Endometrial microvascular endothelial cells (primary cell): ENCODE results near the gene SULT1C4. TPM values are rescaled to one million over a fixed set of nuclear protein-coding genes. Genes with fewer than 3 reads are reported as not detected.
"Not testable (repeated sequence)": the region's sequence is repeated elsewhere in the genome, so short reads cannot be mapped to it uniquely, and the experiment has no call there.

Experiments used
- in situ Hi-C: cut with HindIII; loops from 2 replicates; pipeline ENCODE4 v1.10.0; 2017; ENCODE audit warnings: low sequenced_read_pairs, low pct_unique_long_range_greater_than_20kb; ENCODE audit errors: inconsistent ontology term
- total RNA-seq: library from RNA; depleted of rRNA; stranded (reverse); fragments of >200 nt; gene quantifications from one replicate; pipeline ENCODE4 v1.2.3, GENCODE V29; 2015; ENCODE audit errors: inconsistent ontology term

Gene SULT1C4
- total RNA-seq, 1 donor from 2014 or later: 4.1 TPM

DNA sequence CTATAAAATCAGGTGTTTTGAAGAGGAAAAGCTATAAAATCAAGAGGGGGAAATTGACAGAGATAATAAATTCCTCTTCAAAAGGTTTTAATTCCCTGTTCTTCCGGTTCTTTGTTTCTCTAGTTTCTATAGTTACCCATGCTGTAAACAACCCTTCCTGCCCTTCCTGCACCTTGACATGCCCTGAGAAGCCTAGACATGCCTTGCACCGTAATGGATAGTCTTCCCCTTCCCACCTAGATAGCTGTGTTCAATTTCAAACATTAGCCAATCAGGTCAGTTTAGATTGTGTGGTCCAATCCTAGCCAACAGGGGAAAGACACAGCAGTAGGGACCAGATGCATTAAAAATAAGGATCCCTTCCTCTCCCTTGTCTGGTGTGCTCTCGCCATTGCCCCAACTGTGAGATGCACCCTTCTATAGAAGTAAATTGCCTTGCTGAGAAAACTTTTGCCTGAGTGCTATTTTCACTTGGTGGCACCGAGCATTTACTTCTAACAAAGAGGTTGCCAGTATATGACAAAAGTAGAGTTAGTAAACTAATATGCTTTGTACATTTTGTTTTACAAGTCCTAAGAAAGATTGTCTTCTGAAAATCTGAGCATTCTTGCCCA lies 27.1 kb downstream of the SULT1C4 start:
- in situ Hi-C loops: no loop called here

DNA sequence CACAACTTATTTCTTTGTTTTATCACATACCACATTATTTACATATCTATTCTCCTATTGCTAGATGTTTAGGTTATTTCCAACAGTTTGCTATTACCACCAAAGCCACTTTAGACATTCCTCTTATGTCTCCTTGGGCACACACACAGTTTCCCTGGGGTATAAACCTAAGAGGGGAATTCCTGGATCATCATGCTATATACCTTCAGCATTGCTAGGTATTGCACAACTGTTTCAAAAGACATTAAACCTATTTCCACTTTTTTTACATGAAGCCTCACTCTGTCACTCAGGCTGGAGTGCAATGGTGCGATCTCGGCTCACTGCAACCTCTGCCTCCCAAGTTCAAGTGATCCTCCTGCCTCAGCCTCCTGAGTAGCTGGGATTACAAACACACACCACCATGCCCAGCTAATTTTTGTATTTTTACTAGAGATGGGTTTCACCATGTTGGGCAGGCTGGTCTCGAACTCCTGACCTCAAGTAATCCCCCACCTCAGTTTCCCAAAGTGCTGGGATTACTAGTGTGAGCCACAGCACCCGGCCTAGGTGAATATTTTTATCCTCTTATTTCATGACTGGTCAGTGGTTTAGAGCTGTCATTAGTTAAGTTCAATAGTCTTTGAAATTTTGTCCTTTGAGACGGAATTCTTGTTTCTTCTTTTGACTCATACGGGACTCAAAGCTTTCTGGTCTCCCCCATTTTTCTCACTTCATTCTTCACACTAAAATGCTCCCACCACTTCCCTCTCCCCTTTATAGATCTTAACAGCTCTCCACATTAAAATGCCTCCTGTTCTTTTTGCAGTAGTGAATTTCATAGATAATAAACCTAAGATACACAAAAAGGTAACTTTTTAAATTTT lies 30.3 kb downstream of the SULT1C4 start:
- in situ Hi-C loops: no loop called here

- in situ Hi-C loops: no loop called here
These were observed 32.0 kb downstream of the SULT1C4 start for GRCh38 chr2:108409768-108410167.

DNA sequence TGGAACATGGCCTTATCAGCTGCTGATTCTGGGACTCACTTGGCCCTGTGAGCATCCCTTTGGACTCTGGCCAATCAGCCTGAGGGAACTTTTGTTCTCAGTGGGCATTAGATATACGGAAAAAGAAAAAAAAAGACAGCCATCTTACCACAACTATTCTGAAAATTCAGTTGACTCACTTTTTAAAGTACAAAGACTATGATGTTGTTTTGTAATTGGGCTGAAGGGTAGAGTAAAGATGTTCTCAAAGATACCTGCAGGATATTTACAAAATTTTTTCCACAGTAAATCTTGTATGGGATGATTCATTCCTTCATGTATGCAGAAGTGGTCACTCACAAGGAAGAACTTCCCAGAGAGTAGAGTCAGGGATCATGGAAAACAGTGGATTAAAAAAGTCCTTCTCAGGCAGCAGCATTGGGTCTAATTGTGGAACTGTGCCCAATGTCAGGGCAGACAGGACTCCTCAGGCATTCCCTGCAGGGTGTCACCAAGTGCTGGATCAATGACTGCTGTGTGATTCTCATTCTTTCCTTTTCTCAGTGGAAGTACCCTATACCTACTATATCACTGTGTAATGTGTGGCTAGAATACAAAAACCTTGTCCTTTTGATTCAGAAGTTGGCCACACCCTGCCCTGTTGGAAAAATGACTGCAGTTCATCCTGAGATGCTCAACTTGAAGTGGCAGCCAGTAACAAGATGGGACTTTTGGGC lies 35.4 kb downstream of the SULT1C4 start:
- in situ Hi-C loops: no loop called here

DNA sequence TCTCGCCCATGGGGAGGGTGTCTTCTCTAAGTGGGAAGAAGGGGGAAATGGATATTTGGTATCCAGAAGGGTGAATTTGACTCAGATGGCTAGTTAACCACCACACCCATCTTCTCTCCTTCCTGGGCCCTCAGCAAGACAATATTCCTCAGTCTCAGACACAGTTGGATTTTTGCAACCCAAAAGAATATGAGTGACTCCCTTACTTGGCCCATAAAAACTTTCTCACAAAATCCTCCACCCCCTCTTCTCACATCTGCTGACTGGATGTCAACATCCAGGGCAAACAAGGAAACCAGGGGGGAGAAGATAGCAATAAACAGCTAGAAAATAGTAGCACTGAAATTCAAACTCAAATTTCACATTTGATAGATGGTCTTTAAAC lies 35.9 kb downstream of the SULT1C4 start:
- in situ Hi-C loops: no loop called here

GRCh38 chr2:108414256-108414876 lies 36.6 kb downstream of the SULT1C4 start:
- in situ Hi-C loops: no loop called here

DNA sequence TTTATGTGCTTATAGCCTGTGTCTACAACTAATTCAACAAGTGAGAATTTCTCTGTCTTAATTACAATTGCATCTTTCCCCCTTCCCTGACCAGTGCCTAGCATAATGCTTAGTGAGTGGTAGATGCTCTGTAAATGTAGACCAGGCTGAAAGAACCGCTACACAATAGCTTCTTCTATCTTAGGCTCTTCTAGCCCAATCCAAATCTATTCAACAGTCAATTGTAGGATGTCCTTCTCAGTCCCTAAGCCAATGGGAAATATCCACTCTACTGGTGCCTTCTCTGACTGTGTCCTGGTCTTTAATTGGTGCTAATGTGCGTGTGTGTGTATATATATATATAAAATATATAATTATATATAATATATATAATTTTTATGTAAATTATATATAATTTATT lies 37.2 kb downstream of the SULT1C4 start:
- in situ Hi-C loops: no loop called here

- in situ Hi-C loops: no loop called here
These were observed 39.5 kb downstream of the SULT1C4 start for GRCh38 chr2:108417254-108417653.

GRCh38 chr2:108418416-108418815 lies 40.7 kb downstream of the SULT1C4 start:
- in situ Hi-C loops: no loop called here

DNA sequence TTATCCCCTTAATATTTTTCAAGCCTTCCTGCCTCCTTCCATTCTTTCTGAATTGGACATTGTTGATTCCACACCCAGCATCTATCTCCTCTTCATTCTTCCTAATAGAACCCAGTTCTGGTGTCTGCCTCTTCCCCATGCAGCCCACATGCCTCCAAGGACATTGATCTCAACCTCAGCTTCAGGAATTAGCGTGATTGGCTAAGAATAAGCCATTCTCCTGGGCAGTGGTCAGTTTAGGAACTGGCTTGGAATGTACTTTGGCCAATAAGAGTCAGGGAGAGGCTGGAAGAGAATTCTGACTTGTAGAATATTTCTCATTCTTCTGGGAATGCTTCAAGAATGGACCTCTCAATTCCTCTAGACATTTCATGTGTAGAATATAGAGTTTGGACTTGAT lies 45.3 kb downstream of the SULT1C4 start:
- in situ Hi-C loops: no loop called here

DNA sequence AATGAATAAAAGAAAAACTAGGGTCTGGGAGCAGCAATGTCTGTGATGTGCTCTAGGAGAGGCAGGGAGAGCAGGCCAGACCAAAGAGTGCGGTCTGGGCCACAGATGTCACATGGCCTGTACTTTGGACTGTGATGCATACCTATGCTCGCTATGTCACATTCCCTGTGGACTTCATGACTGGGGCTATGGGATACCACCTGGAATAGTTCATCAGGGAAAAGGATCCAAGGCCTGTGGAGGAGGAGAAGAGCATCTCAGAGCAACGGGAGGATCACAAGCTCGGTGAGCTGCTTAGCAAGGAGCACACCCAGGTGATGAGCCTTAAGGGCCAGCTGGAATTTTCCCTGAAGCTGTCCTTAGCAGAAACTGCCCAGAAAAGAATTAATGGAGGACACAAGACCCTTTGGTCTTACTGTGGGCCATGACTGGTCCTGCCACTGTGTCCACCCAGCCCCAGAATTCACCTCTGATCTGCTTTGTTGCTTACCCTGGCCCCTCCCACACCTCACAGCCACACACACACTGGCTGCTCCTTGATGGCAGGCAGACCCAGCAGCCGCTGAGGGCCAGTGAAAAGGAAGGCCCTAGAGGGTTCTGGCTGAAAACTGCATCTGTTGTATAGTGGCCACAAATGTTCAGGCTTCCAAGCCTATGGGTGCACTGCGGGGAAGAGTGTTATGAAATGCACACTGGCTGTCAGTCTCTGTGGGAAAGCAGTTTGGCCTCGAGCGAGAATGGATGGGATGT lies 45.9 kb downstream of the SULT1C4 start:
- in situ Hi-C loops: no loop called here

DNA sequence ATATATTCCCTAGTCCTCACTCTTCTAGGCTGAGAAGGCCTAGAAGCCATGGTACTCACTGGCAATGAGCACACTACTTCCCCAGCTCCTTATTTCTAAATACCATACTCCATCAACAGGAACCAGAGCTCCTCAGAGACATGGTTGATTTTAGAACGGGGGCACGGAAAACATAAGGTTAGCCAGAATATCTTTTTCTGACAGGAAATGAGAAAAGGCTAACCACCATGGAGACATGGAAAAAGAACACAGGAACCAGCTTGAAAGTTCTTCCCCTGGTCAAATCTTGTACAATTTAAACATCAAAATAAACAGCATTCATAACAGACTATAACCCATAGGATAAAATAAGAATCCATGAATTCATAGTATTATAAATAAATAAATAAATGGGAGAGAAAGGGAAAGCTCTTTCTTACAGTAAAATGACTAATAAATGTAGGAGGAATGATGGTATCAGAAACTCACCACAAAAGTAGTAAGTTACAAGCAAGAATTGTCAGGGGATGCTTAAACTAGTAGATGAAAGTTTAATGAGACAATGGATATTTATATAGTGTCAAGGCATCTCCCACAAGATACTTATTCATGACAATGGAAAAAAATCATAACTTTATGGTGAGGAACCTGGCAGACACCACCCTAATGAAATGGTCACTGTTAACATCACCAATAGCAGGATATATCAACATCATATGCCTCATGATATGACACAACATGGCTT lies 50.7 kb downstream of the SULT1C4 start:
- in situ Hi-C loops: no loop called here

DNA sequence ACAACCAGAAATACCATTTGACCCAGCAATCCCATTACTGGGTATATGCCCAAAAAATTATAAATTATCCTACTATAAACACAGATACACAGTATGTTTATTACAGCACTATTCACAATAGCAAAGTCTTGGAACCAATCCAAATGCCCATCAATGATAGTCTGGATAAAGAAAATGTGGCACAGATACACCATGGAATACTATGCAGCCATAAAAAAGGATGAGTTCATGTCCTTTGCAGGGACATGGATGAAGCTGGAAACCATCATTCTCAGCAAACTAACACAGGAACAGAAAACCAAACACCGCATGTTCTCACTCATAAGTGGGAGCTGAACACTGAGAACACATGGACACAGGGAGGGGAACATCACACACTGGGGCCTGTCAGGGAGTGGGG lies 57.8 kb downstream of the SULT1C4 start:
- in situ Hi-C loops: not testable (repeated sequence)

DNA sequence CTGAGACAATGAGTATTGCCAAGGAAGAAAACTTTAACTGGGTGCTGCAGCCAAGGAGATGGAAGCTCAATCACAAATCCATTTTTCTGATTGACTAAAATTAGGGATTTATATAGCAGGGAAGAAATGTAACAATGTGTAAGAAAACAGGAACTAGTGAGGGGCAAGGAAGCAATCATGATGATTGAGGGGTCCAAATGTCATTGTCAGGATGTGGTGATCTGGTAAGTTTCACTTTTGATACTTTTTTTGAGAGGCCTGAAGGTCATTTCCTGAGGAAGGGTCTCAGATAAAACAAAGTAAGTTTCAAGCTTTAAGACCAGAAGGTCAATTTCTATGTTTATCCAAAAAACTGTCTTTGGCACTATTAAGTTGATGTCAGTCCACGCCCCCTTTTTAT lies 59.2 kb downstream of the SULT1C4 start:
- in situ Hi-C loops: no loop called here

Other genes with a start within 250 kb of the SULT1C4 start
- gene SULT1C3, start 138.0 kb upstream of the SULT1C4 start, total RNA-seq: not detected
- not detected for gene SULT1C2, start 89.1 kb upstream of the SULT1C4 start, total RNA-seq
- gene GCC2, start 71.3 kb downstream of the SULT1C4 start, total RNA-seq: 7.1 TPM
- 159 TPM for gene LIMS1, start 156.5 kb downstream of the SULT1C4 start, total RNA-seq